DMS79 treated with DMSO at 0.1 percent for 48 hours (cell line): ENCODE results near the gene MUSTN1.

Experiments used
- DNase-seq: peaks from one replicate; lab custom pipeline; 2025; lab: John Stamatoyannopoulos, UW

Gene MUSTN1

GRCh38 chr3:52834871-52835501, at the start of gene MUSTN1:
TSS of gene MUSTN1 (minus strand) at chr3:52835019. CDS start at chr3:52834948, 71 bp downstream.
- DNase-seq = no peak

GRCh38 chr3:52882377-52882776, 47.6 kb upstream of the MUSTN1 start:
- peak; percentile 59 for DNase-seq

DNA sequence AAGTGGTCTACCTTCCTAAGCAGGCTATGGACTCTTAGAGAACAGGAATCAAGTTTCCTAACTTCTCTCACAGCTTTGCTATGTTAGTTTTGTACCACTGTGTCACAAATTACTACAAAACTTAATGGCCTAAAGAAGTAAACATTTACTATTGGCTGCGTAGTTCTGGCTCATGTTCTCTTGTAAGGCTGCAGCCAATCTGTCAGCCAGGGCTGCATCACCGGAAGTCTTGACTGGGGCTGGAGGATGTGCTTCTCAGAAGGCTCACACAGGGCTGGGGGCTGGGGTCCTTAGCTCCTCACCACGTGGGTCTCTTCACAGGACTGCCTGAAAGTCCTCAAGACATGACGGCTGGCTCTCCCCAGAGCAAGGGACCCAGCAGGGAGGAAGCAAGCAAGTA, 47.1 kb upstream of the MUSTN1 start:
- peak; percentile 59 for DNase-seq

DNA sequence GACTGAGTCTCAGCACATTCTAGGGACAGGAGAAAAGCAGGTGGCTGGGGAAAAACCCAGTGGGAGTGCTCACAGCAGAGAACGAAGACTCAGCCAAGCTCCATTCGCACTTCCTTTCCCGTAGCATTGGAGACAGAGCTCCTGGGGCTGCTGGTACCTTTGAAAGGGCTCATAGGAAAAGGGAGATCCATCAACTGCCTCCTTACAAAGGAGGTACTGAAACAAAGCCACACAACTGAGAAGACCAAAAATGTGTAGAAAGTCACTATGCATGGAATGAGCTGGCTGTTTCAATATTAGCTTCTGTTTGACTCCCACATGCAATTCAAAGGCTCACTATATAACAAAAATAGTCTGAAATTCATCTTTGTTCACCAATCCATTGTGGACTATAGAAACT, 45.7 kb upstream of the MUSTN1 start:
- no peak for DNase-seq

DNA sequence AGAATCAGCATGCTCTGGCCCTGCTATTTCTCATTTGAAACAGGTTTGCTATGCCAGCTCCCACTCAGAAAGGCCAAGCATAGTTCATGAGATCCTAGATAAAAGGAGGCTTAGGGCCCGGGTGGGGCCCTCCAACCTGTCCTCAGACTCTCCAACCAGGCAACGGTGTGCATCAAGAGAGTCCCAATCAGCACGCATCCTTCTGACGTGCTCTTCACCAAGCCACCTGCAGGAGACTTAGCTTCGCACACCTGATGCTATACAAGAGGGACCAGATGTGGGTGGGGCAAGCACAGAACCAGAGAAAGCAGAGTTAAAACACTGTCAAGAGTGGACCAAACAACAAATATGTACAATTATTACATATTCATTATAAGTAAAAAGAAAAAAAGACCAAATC, 45.2 kb upstream of the MUSTN1 start:
- no peak for DNase-seq

- no peak for DNase-seq
These were observed 44.8 kb upstream of the MUSTN1 start for GRCh38 chr3:52879581-52879980.

GRCh38 chr3:52879090-52879489, 44.3 kb upstream of the MUSTN1 start:
- DNase-seq = no peak

DNA sequence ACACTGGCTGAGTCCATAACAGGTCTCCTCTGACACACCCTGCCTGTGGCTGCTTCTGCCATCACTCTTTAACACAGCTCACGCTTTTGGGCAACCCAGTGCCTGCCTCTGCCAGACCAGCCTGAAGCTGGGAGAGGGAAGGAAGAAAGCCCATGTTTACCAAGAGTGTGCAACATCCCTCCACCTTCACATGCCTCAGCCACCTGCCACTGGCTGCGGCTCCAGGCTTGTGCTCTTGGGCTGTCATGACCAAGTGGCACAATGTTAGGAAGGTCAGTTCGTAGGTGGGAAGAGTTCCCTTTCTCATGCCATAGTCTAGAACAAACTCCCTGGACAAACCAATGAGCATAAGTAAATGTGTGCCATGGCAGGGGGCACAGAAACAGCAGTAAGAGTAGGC, 42.3 kb upstream of the MUSTN1 start:
- DNase-seq = no peak

GRCh38 chr3:52874864-52875587, 40.2 kb upstream of the MUSTN1 start:
- DNase-seq = no peak

GRCh38 chr3:52874160-52874701, 39.4 kb upstream of the MUSTN1 start:
- DNase-seq = no peak

GRCh38 chr3:52873433-52874159, 38.8 kb upstream of the MUSTN1 start:
- DNase-seq = no peak

- no peak for DNase-seq
These were observed 37.4 kb upstream of the MUSTN1 start for GRCh38 chr3:52872245-52872644.

- no peak for DNase-seq
These were observed 36.9 kb upstream of the MUSTN1 start for GRCh38 chr3:52871761-52872160.

DNA sequence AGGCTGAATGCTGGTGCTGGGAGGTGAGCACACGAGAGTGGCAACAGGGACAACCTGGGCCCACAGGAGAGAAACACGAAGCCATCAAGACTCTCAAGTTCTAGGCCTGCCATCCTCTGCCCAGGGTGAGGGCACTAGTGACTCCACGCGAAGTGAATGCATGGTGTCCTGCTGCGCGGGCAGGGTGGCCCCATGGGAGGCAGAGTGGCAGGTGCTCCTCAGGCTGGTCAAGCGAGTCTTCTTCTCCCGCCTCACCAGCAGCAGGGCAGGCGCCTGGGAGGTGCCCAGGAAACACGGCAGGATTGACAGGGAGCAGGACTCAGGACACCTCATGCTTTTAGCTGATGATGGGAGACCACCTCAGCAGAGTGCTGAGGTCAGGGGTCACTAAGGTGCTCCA, 35.7 kb upstream of the MUSTN1 start:
- no peak for DNase-seq

DNA sequence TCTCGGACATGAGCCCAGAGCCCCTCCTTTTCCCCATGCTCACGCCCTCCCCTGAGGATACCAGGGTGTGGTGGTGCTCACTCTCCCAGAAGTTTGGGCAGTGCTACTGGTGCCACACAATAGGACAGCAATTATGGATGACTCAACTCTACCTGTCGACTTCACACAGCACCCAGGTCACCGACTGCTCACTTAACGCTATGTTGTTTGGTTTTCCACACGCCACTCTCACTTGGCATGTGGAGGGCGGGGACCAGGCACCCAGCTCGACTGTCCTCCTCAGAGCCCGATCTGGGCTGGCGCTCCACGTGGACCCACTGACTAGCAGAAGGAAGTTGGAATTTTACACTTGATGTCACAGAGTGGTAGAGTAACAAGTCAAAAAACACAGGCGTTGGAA, 31.6 kb upstream of the MUSTN1 start:
- DNase-seq = no peak

GRCh38 chr3:52865994-52866393, 31.2 kb upstream of the MUSTN1 start:
- DNase-seq = peak; percentile 13

DNA sequence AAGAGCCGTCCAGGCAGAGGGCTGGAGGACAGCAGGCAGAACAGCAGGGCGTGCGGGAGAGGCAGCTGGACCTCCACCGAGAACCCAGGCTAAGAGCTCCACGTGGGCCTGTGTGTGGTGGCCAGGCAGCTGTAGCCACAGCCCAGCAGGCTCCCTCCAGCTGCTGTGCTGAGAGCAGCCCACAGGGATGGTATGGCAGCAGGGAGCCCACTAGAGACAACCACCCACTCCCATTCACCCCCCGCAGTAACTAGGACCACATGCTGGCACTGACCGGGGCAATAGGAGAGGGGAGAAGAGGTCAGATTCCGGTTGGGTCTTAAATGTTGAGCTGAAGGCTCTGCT, 25.6 kb upstream of the MUSTN1 start:
- DNase-seq = no peak

GRCh38 chr3:52859686-52860423, 25.0 kb upstream of the MUSTN1 start:
- no peak for DNase-seq

GRCh38 chr3:52857864-52858263, 23.0 kb upstream of the MUSTN1 start:
- no peak for DNase-seq

DNA sequence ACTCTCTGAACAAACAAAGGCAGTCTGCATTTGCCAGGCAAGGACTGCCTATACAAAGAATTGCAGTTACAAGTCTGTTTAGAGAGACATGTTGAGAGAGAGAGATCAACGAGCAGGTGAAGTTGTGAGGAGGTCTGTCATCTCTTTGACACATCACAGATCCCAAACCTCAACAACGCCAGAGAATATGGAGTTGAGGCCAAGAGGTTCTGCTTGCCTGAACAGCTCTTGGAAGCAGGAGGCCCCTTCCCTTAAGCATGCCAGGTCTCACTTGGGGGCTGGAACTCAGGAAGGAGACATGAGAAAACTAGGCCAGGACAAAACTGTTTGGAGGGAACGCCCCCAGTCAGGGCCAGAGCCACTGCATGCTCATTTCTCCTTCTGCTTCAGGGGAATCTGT, 22.3 kb upstream of the MUSTN1 start:
- no peak for DNase-seq

- no peak for DNase-seq
These were observed 21.8 kb upstream of the MUSTN1 start for GRCh38 chr3:52856666-52857065.

DNA sequence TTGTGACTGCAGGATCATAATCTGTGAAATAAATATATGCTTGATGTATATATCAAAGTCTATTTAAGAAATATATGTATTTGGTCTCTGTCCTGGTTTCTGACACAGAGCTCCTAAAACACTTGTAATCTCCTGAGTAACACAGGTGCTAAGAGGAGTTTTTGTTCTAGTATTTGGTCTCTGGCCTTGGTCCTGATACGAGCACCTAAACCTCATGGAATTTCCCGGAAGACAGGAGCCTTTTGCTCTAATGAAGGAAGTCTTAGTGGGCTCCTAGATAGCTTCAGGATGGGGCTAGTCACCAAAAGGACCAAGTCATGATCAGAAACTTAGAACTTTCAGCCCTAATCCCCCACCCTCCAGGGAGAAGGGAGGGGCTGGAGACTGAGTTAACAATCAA, 19.2 kb upstream of the MUSTN1 start:
- no peak for DNase-seq
